Activated naive CD4-positive, alpha-beta T cell treated with anti-CD3 and anti-CD28 coated beads, Interleukin-2, amount 50 U/mL, for 24 hours (primary cell): ENCODE measurements around the gene LAMA2.

ENCODE experiments used
- H3K27ac Mint-ChIP-seq: one replicate; pipeline ENCODE4 v1.8.0; 2021; ENCODE audit warnings: mild to moderate bottlenecking, mixed read lengths
- H3K27me3 Mint-ChIP-seq: one replicate; pipeline ENCODE4 v1.8.0; 2021; ENCODE audit warnings: mixed read lengths
- H3K36me3 Mint-ChIP-seq: one replicate; pipeline ENCODE4 v1.8.0; 2021; ENCODE audit warnings: mixed read lengths
- H3K4me1 Mint-ChIP-seq: one replicate; pipeline ENCODE4 v1.8.0; 2021; ENCODE audit warnings: mixed read lengths
- H3K4me3 Mint-ChIP-seq: one replicate; pipeline ENCODE4 v1.8.0; 2021; ENCODE audit warnings: mild to moderate bottlenecking, mixed read lengths
- H3K9me3 Mint-ChIP-seq: one replicate; pipeline ENCODE4 v1.8.0; 2021; ENCODE audit warnings: mixed read lengths

Gene LAMA2

GRCh38 chr6:129203190-129203900 is 320.4 kb downstream of the LAMA2 start:
- Mint-ChIP-seq H3K4me1 (no peaks in the 10 kb centered on the region), H3K27ac (no peak overlapping the region), H3K9me3 (no peaks in the 10 kb centered on the region), H3K36me3 (no peaks in the 10 kb centered on the region), H3K4me3 (no peak overlapping the region), H3K27me3 (peaks cover 7% of the 10 kb centered on the region)

GRCh38 chr6:129206821-129207220 is 323.9 kb downstream of the LAMA2 start:
- no peak overlapping the region for H3K27ac Mint-ChIP-seq
- no peaks in the 10 kb centered on the region for H3K9me3 Mint-ChIP-seq
- no peaks in the 10 kb centered on the region for H3K4me1 Mint-ChIP-seq

GRCh38 chr6:129207832-129208231 is 324.9 kb downstream of the LAMA2 start:
- H3K36me3 Mint-ChIP-seq = no peaks in the 10 kb centered on the region
- H3K4me1 Mint-ChIP-seq = no peaks in the 10 kb centered on the region
- H3K4me3 Mint-ChIP-seq = no peak overlapping the region
- no peak overlapping the region for H3K27ac Mint-ChIP-seq
- H3K27me3 Mint-ChIP-seq = peaks cover 3% of the 10 kb centered on the region
- H3K9me3 Mint-ChIP-seq = no peaks in the 10 kb centered on the region

More at GRCh38 chr6:129206821-129207220, 323.9 kb downstream of the LAMA2 start:
- no peaks in the 10 kb centered on the region for H3K36me3 Mint-ChIP-seq
- peaks cover 3% of the 10 kb centered on the region for H3K27me3 Mint-ChIP-seq
- H3K4me3 Mint-ChIP-seq = no peak overlapping the region

GRCh38 chr6:129208415-129209034 is 325.6 kb downstream of the LAMA2 start:
- H3K27ac Mint-ChIP-seq = no peak overlapping the region
- no peak overlapping the region for H3K4me3 Mint-ChIP-seq

GRCh38 chr6:129209355-129209754 is 326.4 kb downstream of the LAMA2 start:
- Mint-ChIP-seq H3K4me1 (no peaks in the 10 kb centered on the region), H3K36me3 (no peaks in the 10 kb centered on the region)

More at GRCh38 chr6:129208415-129209034, 325.6 kb downstream of the LAMA2 start:
- no peaks in the 10 kb centered on the region for H3K9me3 Mint-ChIP-seq
- no peaks in the 10 kb centered on the region for H3K36me3 Mint-ChIP-seq
- peaks cover 3% of the 10 kb centered on the region for H3K27me3 Mint-ChIP-seq
- H3K4me1 Mint-ChIP-seq = no peaks in the 10 kb centered on the region

GRCh38 chr6:129210684-129211083 is 327.7 kb downstream of the LAMA2 start:
- Mint-ChIP-seq H3K27me3 (peaks cover under 1% of the 10 kb centered on the region), H3K27ac (no peak overlapping the region), H3K9me3 (no peaks in the 10 kb centered on the region), H3K4me3 (no peak overlapping the region), H3K4me1 (no peaks in the 10 kb centered on the region), H3K36me3 (no peaks in the 10 kb centered on the region)

More at GRCh38 chr6:129209355-129209754, 326.4 kb downstream of the LAMA2 start:
- Mint-ChIP-seq H3K4me3 (no peak overlapping the region), H3K27ac (no peak overlapping the region), H3K27me3 (peaks cover 3% of the 10 kb centered on the region), H3K9me3 (no peaks in the 10 kb centered on the region)

GRCh38 chr6:129211626-129212025 is 328.7 kb downstream of the LAMA2 start:
- no peaks in the 10 kb centered on the region for H3K36me3 Mint-ChIP-seq
- H3K4me1 Mint-ChIP-seq = no peaks in the 10 kb centered on the region
- H3K27me3 Mint-ChIP-seq = peaks cover 1% of the 10 kb centered on the region
- no peaks in the 10 kb centered on the region for H3K9me3 Mint-ChIP-seq
- no peak overlapping the region for H3K4me3 Mint-ChIP-seq
- no peak overlapping the region for H3K27ac Mint-ChIP-seq

GRCh38 chr6:129212081-129212480 is 329.1 kb downstream of the LAMA2 start:
- Mint-ChIP-seq H3K4me1 (no peaks in the 10 kb centered on the region), H3K9me3 (no peaks in the 10 kb centered on the region), H3K4me3 (no peak overlapping the region), H3K36me3 (no peaks in the 10 kb centered on the region), H3K27ac (no peak overlapping the region), H3K27me3 (peaks cover 1% of the 10 kb centered on the region)

GRCh38 chr6:129215246-129215645 is 332.3 kb downstream of the LAMA2 start:
- peaks cover 1% of the 10 kb centered on the region for H3K27me3 Mint-ChIP-seq
- no peak overlapping the region for H3K4me3 Mint-ChIP-seq
- no peaks in the 10 kb centered on the region for H3K9me3 Mint-ChIP-seq
- H3K36me3 Mint-ChIP-seq = no peaks in the 10 kb centered on the region
- H3K4me1 Mint-ChIP-seq = no peaks in the 10 kb centered on the region
- no peak overlapping the region for H3K27ac Mint-ChIP-seq

GRCh38 chr6:129215916-129216520 is 333.1 kb downstream of the LAMA2 start:
- Mint-ChIP-seq H3K9me3 (no peaks in the 10 kb centered on the region), H3K4me3 (no peak overlapping the region), H3K27me3 (peaks cover 1% of the 10 kb centered on the region), H3K27ac (no peak overlapping the region), H3K4me1 (no peaks in the 10 kb centered on the region), H3K36me3 (no peaks in the 10 kb centered on the region)

- Mint-ChIP-seq H3K4me1 (no peaks in the 10 kb centered on the region), H3K9me3 (no peaks in the 10 kb centered on the region), H3K27ac (no peak overlapping the region), H3K36me3 (no peaks in the 10 kb centered on the region), H3K4me3 (no peak overlapping the region), H3K27me3 (peaks cover 1% of the 10 kb centered on the region)
Observed at GRCh38 chr6:129217701-129218100, 334.8 kb downstream of the LAMA2 start.

GRCh38 chr6:129233458-129234134 is 350.7 kb downstream of the LAMA2 start:
- Mint-ChIP-seq H3K4me1 (no peaks in the 10 kb centered on the region), H3K36me3 (no peaks in the 10 kb centered on the region), H3K27me3 (peaks cover 6% of the 10 kb centered on the region), H3K27ac (no peak overlapping the region), H3K4me3 (no peak overlapping the region), H3K9me3 (no peaks in the 10 kb centered on the region)

- no peaks in the 10 kb centered on the region for H3K4me1 Mint-ChIP-seq
- H3K36me3 Mint-ChIP-seq = no peaks in the 10 kb centered on the region
- peaks cover 2% of the 10 kb centered on the region for H3K27me3 Mint-ChIP-seq
- no peak overlapping the region for H3K4me3 Mint-ChIP-seq
- H3K9me3 Mint-ChIP-seq = no peaks in the 10 kb centered on the region
- no peak overlapping the region for H3K27ac Mint-ChIP-seq
Observed at GRCh38 chr6:129235167-129236000, 352.4 kb downstream of the LAMA2 start.

GRCh38 chr6:129236001-129236517 is 353.1 kb downstream of the LAMA2 start:
- Mint-ChIP-seq H3K27ac (no peak overlapping the region), H3K4me1 (no peaks in the 10 kb centered on the region), H3K4me3 (no peak overlapping the region)

GRCh38 chr6:129238991-129239390 is 356.1 kb downstream of the LAMA2 start:
- no peak overlapping the region for H3K27ac Mint-ChIP-seq
- H3K36me3 Mint-ChIP-seq = no peaks in the 10 kb centered on the region
- H3K9me3 Mint-ChIP-seq = no peaks in the 10 kb centered on the region
- H3K4me3 Mint-ChIP-seq = no peak overlapping the region
- H3K4me1 Mint-ChIP-seq = no peaks in the 10 kb centered on the region
- peaks cover 6% of the 10 kb centered on the region for H3K27me3 Mint-ChIP-seq

More at GRCh38 chr6:129236001-129236517, 353.1 kb downstream of the LAMA2 start:
- H3K27me3 Mint-ChIP-seq = peaks cover 3% of the 10 kb centered on the region
- H3K36me3 Mint-ChIP-seq = no peaks in the 10 kb centered on the region
- no peaks in the 10 kb centered on the region for H3K9me3 Mint-ChIP-seq
